ENCODE data around the gene TAF1B.

The TAF1B gene

GRCh38 chr2:9843229-9844035 lies at the start of gene TAF1B:
TAF1B (plus strand) TSS chr2:9843474; CDS start chr2:9843542, 68 bp downstream.
- no peak for DNase-seq (ENCODE audit: low read depth, low spot score)
- H3K27ac ChIP-seq, result peak within 1 kb of the TSS; percentile 93

- no peak for DNase-seq (ENCODE audit: low read depth, low spot score)
- no peak overlapping the region for H3K27ac ChIP-seq
Observed at GRCh38 chr2:9793918-9794717, 49.2 kb upstream of the TAF1B start.

GRCh38 chr2:9795071-9795470 lies 48.2 kb upstream of the TAF1B start:
- H3K27ac ChIP-seq, result no peak overlapping the region
- no peak for DNase-seq (ENCODE audit: low read depth, low spot score)

GRCh38 chr2:9796056-9797010 lies 46.9 kb upstream of the TAF1B start:
- H3K27ac ChIP-seq, result no peak overlapping the region
- DNase-seq (ENCODE audit: low read depth, low spot score), result no peak

DNA sequence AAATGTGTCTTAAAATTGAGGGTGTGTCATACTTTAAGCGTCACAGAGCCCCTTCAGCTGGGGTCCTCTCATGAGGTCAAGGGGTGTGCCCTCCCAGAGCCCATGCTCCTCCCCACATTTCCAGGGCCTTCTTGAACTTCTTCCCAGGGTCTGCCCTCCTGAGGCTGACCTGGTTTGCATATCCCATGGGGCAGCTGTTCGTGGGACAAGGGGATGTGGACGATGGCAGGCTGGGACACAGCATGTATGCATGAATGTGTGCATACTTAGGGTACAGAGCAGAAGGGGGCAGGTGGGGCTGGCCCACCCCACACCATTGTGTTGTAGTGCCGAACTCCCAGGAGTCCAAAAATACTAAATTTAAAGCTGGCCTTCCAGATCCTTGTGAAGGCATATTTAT lies 46.2 kb upstream of the TAF1B start:
- no peak for DNase-seq (ENCODE audit: low read depth, low spot score)
- H3K27ac ChIP-seq, result no peak overlapping the region

GRCh38 chr2:9797681-9798556 lies 45.4 kb upstream of the TAF1B start:
- peak overlapping the region; percentile 19 for H3K27ac ChIP-seq
- no peak for DNase-seq (ENCODE audit: low read depth, low spot score)

DNA sequence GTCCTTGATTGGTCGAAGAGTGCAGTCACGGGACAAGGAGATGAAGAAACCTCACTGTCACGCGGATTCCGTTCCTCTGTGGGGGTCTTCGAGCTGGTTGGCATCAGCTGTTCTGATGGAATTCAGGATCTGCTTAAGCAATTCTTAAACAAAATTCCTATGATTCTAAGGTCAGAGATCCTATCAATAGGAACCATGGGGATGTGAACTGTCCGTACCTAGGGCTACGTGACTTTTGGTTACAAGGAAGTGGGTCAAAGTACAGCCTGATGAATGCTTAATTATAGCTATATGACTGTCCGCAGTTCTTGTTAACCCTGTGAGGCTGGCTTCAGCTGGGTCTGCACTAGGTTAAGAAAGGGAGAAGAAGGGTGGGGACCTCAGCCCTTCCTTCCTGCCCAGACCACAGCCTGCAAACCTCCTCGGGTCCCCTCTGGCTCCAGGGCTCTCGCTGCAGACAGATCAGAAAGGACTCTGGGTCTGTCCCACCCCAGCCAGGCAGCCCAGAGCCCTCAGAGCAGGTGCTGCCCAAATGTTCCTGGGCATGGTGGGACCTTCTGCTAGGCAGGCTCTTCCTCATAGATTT lies 44.2 kb upstream of the TAF1B start:
- no peak overlapping the region for H3K27ac ChIP-seq
- no peak for DNase-seq (ENCODE audit: low read depth, low spot score)

GRCh38 chr2:9799729-9800632 lies 43.3 kb upstream of the TAF1B start:
- H3K27ac ChIP-seq, result peak overlapping the region; percentile 100

DNA sequence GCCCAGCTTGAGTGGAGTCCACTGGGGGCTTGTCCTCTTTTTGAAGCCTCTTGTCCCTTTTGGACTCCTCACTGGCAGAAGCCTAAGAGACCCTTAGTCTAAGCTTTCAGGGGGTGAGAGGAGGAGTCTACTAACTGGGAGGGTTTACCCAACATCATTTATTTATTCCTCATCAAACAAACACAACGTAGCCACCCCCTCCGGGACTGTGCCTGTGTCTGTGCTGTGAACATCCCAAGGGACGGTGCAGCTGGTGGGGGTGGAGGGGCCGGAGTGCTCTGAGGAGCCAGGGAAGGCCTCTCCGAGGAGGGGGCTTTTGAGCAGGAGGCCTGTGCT lies 42.7 kb upstream of the TAF1B start:
- no peak for DNase-seq (ENCODE audit: low read depth, low spot score)
- H3K27ac ChIP-seq, result peak overlapping the region; percentile 100

More at GRCh38 chr2:9799729-9800632, 43.3 kb upstream of the TAF1B start:
- no peak for DNase-seq (ENCODE audit: low read depth, low spot score)

GRCh38 chr2:9800975-9801726 lies 42.1 kb upstream of the TAF1B start:
- DNase-seq (ENCODE audit: low read depth, low spot score), result peak; percentile 98
- peak overlapping the region; percentile 100 for H3K27ac ChIP-seq

GRCh38 chr2:9802576-9802993 lies 40.7 kb upstream of the TAF1B start:
- peak overlapping the region; percentile 100 for H3K27ac ChIP-seq
- DNase-seq (ENCODE audit: low read depth, low spot score), result no peak

- no peak for DNase-seq (ENCODE audit: low read depth, low spot score)
- H3K27ac ChIP-seq, result peak overlapping the region; percentile 100
Observed at GRCh38 chr2:9803023-9803805, 40.1 kb upstream of the TAF1B start.

DNA sequence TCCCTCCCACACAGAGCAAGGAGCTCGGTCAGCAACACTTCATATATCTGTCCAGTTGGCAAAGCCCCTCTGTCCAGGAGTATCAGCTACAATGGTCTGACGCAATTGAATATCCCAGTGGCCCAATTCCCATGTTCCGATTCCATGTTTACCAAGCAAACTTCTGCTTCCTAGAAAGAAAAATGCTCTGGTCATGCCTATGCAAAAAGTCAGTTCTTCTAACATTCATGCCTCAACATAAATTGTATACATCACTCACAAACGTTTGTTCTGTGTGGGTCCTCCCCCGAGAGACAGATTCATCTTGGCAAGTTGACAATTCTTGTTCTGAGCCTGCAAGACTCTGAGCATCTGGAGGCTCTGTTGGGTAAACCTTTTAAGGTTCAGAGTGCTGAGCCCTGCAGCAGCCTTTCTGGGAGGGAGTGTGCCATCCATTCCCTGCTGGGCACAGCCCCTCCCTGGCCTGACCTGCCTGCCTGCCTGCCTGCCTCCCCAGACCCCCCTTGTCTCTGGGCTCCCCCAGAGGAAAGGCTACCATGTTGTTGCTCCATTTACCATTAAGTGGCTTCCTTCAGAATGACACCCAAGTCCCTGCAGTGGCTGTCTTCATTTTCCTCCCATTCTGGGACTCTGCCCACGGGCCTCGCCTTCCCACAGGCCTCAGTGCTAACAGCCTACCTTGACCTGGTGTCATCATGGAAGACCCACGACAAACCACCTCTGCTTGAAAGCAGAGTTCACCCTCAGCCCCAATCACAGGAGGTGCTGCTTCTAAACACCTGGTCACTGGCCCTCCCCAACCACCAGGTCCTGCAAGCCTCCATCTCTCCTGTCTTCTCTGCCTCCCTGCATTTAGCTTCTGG lies 37.6 kb upstream of the TAF1B start:
- H3K27ac ChIP-seq, result no peak overlapping the region
- no peak for DNase-seq (ENCODE audit: low read depth, low spot score)

DNA sequence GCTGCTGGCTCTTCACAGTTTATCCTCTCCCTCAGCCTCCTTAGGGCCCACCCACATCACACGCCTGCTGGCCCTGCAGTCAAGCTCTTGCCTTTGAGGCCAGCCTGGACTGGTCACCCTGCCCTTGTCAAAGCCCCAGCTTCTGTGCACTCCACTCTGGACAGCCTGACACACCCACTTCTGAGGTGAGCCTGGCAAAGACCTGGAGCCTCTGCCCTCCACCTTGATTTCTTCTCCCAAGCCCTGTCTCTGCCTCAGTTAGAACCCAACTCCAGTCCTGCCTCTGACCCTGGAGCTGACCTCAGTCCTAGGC lies 37.0 kb upstream of the TAF1B start:
- DNase-seq (ENCODE audit: low read depth, low spot score), result no peak
- no peak overlapping the region for H3K27ac ChIP-seq

DNA sequence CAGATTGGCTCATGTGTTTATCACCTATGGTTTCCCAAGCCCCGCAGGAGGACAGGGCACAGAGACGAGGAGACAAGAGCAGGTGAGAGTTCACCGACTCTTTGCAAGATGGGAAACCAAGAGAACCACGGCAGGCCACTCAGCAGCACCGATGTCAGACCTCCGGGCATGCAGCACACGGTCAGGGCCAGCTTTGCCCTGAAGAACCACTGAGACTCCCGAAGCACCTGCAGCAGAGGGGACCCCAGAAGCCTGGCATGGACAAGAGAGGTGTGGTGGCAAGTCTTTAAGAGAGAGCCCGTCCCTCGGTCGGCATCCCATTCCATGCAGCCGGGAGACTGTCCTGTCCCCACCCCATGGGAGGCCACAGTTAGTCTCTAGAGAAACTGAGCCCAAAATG lies 36.6 kb upstream of the TAF1B start:
- no peak overlapping the region for H3K27ac ChIP-seq
- DNase-seq (ENCODE audit: low read depth, low spot score), result no peak

DNA sequence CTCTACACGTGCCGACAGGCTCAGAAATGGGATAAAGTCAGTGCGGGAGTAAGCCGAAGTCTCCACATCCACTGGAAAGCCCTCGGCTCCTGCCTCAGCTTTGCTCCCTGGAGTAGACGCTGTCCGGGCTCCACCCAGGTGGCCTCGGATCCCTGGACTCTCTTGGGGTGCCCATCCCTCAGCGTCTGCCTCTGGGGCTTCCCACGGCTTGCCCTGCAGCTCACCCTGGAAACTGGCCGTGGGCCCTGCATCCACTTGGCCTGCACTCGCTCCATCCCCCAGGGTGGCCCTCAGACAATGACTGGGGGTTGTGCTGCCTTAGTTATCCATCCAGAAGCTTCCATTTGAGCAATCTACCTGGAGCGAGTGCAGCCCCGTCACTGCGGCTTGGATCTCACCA lies 36.2 kb upstream of the TAF1B start:
- H3K27ac ChIP-seq, result no peak overlapping the region
- DNase-seq (ENCODE audit: low read depth, low spot score), result no peak

Data from epithelial cell of prostate (primary cell).